Adrenal gland (tissue), 5 donors: Measurements from ENCODE around the gene LRRK2.

Experiments used
- CTCF ChIP-seq, 6 experiments: fragments of 450-650 bp in 4 of 6; fragments of 200-600 bp in 2 of 6; sonication (generic) in 1 of 6; IDR thresholded peaks; 1 replicate in 5 of 6; 2 replicates in 1 of 6; pipeline versions ENCODE4 v1.5.1 to v1.8.0; 2016 to 2021; ENCODE audit warnings: antibody characterized with exemption in 6 of 6, mild to moderate bottlenecking in 2 of 6, moderate library complexity in 1 of 6
- POLR2A ChIP-seq, 2 donors: fragments of 450-650 bp; IDR thresholded peaks; one replicate each; pipeline ENCODE4 v1.6.1; 2017; ENCODE audit warnings: antibody characterized with exemption in 2 of 2, mild to moderate bottlenecking in 2 of 2, moderate library complexity in 1 of 2
- donor health status: DM: no; HTN: no; CAD: no.

DNA sequence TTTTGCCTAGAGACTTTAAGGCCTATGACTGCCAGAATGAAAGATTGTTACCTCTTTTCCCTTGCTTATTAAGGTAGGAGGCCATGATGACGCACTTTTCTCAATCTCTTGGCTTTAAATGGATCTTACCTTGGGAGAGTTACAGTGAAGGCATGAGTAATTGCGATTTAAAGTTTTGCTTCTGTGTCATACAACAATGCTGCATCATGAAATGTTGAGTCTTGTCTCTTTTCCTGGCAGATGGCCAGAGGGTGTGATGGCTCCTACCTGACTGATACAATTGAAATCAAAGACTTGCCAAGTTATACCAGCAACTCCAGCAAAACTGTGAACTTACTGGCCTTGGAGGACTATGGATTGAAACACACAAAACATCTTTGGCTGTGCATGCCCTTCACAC is 17.2 kb upstream of the LRRK2 start:
- TF ChIP-seq CTCF (IDR thresholded peaks at IDR 0.05) (no peak), POLR2A (IDR thresholded peaks at IDR 0.05) (no peak)
